GM18519 (cell line): ENCODE measurements around the gene BNC2.

Experiments
- ATAC-seq: cut with Tn5 transposase; IDR thresholded peaks from one replicate; pipeline ENCODE4 v1.9.1; 2021; ENCODE audit warnings: mild to moderate bottlenecking, moderate library complexity; ENCODE audit not compliant: unreplicated experiment, low FRiP score

The BNC2 gene

DNA sequence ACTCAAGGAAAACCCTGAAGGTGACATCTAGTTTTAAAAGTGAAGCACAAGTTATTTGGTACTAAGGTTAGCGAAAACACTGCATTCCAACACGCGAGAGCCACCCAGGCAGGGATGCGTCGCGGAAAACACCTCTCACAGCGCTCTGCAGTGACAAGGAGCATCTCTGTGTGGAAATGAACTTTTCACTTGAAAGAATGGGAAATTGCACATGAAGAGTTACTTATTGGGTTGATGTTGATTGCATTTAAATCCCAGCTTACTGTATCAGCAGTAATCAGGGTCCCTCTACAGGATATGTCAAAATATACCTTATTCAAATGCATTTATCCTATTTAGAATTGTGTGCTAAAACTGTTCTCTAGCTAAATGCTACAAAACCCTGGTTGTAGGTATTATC is 144.4 kb downstream of the BNC2 start:
- ATAC-seq, result no peak

DNA sequence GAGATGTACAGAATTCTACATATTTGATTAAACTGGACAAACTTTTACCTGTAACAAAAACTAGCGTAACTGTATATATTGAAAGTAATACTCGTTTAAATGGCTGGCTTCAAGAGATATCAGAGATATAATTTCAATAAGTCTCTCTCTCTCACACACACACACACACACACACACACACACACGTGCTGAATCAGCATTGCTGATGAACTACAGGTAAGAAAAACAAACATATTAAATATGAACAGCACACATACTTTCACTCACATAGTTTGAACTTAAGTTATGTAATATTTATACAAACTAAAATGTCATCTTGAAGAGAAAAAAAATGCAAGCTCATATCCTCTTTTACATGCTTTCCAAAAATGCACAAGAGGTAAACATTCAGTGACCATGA is 145.4 kb downstream of the BNC2 start:
- ATAC-seq, result no peak

DNA sequence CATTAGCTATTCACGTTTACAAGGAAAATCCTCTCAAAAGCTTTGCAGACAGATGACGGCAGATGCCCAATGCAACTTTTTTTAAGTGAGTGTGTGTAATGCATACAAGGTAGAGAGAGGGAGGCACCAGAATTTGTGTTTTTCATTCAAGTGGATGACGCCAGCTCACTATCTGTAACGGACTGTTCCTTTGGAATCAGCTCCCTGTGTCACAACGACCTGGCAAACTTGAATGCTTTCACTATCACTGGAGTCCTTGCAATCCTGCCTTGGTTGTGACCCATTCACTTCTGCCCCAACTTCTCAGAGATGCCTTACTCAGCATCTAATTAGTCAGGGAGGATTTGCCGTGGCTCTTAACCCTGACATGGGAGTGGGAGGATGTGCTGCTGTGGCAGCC is 148.5 kb downstream of the BNC2 start:
- no peak for ATAC-seq

DNA sequence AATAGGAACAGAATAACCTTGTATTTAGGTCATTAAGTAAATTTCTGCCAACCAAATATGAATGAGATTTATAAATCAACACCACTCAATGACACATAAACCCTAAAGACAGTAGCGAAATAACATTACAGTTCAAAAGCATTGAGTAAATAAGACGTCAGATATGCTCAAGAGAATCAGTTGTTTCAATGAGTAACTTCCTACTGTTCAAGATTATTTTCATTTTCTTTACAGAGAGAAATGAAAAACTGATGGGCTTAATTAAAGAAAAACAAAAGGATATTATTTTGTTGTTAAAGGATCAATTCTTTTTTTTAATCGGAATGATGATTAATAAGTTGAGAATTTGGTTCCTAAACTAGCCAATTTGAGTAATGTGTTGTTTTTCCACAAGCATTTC is 150.1 kb downstream of the BNC2 start:
- ATAC-seq, result no peak

DNA sequence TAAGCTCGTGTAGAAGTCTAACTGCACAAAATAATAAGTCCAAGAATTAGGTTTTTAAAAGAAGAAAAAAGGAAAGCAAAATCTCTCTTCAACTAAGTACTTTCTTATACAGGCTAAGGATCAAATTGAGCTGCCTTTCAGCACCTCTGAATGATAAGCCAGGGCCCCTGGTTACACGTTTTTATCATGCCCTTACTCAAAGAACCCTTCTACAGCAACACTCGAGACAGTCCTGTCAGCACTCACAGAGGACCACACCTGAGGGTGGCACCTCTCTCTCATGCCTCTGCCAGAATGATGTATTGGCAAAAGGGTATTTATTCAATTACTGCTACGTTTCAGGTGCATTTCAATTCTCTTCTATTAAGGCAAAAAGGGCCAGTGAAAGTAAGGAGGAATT is 150.5 kb downstream of the BNC2 start:
- ATAC-seq, result no peak

GRCh38 chr9:16718952-16719351 is 151.5 kb downstream of the BNC2 start:
- no peak for ATAC-seq

GRCh38 chr9:16718296-16718695 is 152.2 kb downstream of the BNC2 start:
- ATAC-seq, result no peak

- no peak for ATAC-seq
These were observed 153.9 kb downstream of the BNC2 start for GRCh38 chr9:16716601-16717000.

- ATAC-seq, result no peak
These were observed 155.1 kb downstream of the BNC2 start for GRCh38 chr9:16715404-16715803.

- ATAC-seq, result no peak
These were observed 157.7 kb downstream of the BNC2 start for GRCh38 chr9:16712787-16713186.

GRCh38 chr9:16710888-16711287 is 159.6 kb downstream of the BNC2 start:
- no peak for ATAC-seq

DNA sequence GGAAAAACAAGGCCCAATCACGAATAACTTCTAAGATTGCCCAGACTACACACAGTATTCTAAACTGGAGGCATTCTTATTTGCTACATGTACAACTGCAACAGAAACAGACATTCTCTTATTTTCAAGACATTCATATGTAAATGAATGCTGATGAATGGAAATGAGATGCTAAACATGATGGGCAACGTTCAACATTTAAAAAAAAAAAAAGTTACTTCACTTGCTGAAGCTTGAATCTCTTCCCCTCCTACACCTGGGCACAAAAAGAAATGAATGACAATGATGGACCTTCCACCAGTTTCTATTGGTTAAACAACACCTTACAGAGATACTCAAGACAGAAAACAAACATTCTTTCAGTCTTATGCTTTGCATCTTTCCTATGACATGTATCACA is 160.5 kb downstream of the BNC2 start:
- no peak for ATAC-seq

DNA sequence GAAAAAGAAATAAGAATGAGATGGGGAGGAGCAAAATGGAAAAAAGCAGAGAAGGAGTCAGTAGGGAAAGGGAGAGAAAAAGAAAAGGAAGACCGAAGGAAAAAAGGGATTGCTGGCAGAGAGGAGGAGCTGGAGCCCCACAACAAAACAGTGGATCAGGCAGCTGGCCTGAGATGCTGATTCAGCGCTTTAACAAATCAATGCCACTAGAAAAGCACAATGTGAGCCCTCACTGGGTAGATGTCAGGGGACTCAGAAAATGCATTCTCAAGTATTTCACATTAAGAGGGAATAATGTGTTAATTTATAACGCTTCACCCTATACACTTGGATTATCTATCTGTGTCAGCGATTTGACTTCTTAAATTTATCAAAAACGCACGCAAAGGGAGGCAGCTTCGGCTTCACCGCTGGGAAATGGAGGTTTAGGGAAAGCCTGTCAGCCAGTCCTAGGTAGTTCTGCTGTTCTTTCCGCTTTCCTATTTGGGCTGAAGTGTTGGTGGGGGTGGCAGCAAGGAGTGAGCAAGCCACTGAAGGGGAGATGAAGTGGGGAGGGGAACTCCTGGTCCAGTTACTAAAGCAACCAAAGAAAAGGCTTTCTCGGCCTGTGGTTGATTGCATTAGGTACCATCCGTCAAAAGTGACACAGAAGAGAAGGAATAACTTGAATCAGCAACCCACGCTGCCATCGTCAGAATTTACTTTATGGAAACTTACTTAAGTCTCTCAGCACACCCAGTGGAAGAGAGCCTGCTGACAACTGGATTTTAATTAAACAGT is 161.6 kb downstream of the BNC2 start:
- ATAC-seq, result no peak

DNA sequence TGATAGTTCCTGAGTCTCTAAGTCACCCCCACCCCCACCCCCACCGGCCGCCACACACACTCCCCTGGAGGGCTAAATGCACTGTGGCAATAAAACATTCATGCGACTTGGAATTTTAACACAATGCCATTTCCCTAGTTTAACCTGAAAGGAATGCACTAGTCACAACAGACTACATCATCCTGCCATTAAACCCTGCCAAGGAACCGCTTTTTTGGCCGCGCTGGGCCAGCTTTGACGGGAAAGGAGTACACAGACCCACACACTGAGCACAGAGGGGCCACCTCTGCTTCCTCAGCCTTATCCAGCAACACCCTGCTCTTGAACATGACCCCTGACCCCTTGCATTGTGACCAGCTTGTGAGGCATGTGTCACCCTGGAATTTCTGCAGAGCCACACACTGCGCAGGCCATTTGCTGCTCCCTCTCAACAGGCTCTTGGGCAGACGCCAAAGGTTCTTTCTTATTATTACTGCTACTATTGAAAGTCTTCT is 165.3 kb downstream of the BNC2 start:
- no peak for ATAC-seq

DNA sequence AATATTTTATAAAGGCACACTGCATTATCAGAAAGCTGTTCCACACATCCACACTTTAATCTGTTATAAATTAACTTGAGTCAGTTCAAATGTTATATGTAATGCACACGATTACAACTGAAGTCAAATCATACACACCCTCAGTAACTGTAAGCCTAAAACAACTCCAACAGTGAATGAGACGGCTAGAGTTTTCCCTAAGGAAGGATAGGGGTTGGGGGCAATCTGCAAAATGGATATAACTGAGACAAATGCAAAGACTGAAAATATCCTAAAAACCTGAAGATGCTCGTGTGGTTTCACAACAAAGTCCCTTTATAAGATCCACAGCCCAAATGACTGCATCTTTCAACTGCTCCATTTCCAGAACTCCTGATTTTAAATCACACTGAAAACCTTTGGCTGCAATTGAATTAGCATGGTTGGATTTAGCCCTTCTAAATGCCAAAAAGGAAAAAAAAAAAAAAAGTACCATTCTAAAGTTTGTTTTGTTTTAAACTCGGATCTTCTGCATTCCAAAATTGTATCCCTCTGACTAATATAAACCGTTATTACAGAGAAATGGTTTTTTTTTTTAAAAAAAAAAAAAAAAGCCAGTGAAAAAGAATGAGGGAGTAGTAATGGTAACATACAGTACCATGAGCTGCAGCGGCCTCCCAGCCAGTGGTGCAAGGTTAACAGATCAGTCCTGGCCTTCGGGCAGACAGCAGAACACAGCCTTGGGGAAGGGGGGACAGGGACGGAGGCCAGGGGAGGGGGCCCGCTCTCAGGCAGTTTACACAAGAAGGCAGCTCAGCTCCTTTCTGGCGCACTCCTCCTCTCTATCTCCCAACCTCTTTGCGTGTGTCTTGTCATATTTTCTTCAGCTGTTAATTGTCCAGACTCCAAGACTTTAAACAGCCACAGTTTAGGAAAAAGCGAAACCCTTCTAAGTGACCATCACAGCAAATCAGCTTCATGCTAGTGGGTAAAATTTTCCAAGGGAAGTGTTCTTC is 166.1 kb downstream of the BNC2 start:
- no peak for ATAC-seq

DNA sequence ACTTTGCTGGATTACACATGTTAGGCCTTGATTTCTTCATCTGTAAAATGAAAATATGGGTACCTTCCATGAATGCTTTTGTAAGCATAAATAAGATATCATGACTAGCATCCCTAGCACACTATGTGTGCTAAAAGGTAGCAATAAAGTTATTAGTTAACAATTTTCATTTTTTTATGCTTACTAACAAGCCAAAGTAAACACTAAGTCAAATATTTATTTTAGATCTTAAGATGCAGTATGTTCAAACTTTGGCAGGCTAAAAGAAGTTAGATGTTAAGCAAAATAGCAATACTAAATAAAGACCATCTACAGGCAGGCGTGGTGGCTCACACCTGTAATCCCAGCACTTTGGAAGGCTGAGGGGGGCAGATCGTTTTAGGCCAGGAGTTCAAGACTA is 169.1 kb downstream of the BNC2 start:
- ATAC-seq, result no peak

- ATAC-seq, result no peak
These were observed 176.9 kb downstream of the BNC2 start for GRCh38 chr9:16693616-16694015.

- no peak for ATAC-seq
These were observed 179.8 kb downstream of the BNC2 start for GRCh38 chr9:16690628-16691027.

- ATAC-seq, result no peak
These were observed 180.3 kb downstream of the BNC2 start for GRCh38 chr9:16690205-16690604.

- no peak for ATAC-seq
These were observed 181.0 kb downstream of the BNC2 start for GRCh38 chr9:16689351-16689938.

GRCh38 chr9:16688814-16689213 is 181.7 kb downstream of the BNC2 start:
- ATAC-seq, result no peak
